K562 (cell line): ENCODE data around the gene ASIP. TPM values are rescaled to one million over a fixed set of nuclear protein-coding genes. Genes with fewer than 3 reads are reported as not detected.

Experiments
- BMI1 ChIP-seq: fragments of 150-350 bp; IDR thresholded peaks from 2 replicates; pipeline ENCODE4 v1.6.1; 2014; ENCODE audit warnings: low read length
- ELF2 ChIP-seq: fragments of 250-450 bp; sonication (Bioruptor Pico); IDR thresholded peaks from 2 replicates; pipeline ENCODE4 v1.5.0; 2021; ENCODE audit warnings: mild to moderate bottlenecking
- EP300 ChIP-seq: IDR thresholded peaks from 2 replicates; pipeline ENCODE4 v1.6.1; 2012; ENCODE audit warnings: low read length, improper control_type of control experiment
- HMG20A ChIP-seq: fragments of 450-650 bp; formaldehyde crosslinking; conservative IDR thresholded peaks from 2 replicates; pipeline ENCODE4 v1.4.0; 2020; ENCODE audit warnings: mild to moderate bottlenecking, mixed read lengths
- PYGO2 ChIP-seq: fragments of 450-650 bp; IDR thresholded peaks from 2 replicates; pipeline ENCODE4 v1.6.1; 2016; ENCODE audit warnings: mild to moderate bottlenecking, missing genetic modification characterization, moderate library complexity, missing compliant biosample characterization
- RBM14 ChIP-seq: fragments of 200-400 bp; formaldehyde crosslinking; IDR thresholded peaks from 2 replicates; pipeline ENCODE4 v1.6.1; 2018; ENCODE audit warnings: low read depth, mild to moderate bottlenecking, low read length, moderate library complexity, borderline replicate concordance; ENCODE audit not compliant: insufficient read depth
- RBM34 ChIP-seq: fragments of 200-400 bp; formaldehyde crosslinking; IDR thresholded peaks from 2 replicates; pipeline ENCODE4 v1.6.1; 2018; ENCODE audit warnings: low read length, borderline replicate concordance; ENCODE audit not compliant: insufficient read depth
- RHOXF2B ChIP-seq: fragments of 250-450 bp; sonication (Bioruptor Pico); conservative IDR thresholded peaks from 2 replicates; pipeline ENCODE4 v1.5.1; 2021
- SRSF9 ChIP-seq: fragments of 200-400 bp; formaldehyde crosslinking; IDR thresholded peaks from 2 replicates; pipeline ENCODE4 v1.6.1; 2017; ENCODE audit warnings: low read depth, low read length, borderline replicate concordance
- TOE1 ChIP-seq, 2 experiments: fragments of 450-650 bp in 1 of 2; sonication (generic) in 1 of 2; formaldehyde crosslinking in 1 of 2; IDR thresholded peaks; 2 replicates each; pipeline versions ENCODE4 v1.7.1 to v1.8.0; 2016 to 2022; ENCODE audit warnings: borderline replicate concordance in 2 of 2, mild to moderate bottlenecking in 2 of 2, antibody characterized with exemption in 1 of 2, inconsistent platforms in 1 of 2, low read depth in 1 of 2, missing genetic modification reagents in 1 of 2, moderate library complexity in 1 of 2
- ZC3H11A ChIP-seq: IDR thresholded peaks from 2 replicates; pipeline ENCODE4 v1.6.1; 2012; ENCODE audit warnings: low read depth, low read length, improper control_type of control experiment
- ZEB2 ChIP-seq: fragments of 450-650 bp; IDR thresholded peaks from 2 replicates; pipeline ENCODE4 v1.6.1; 2016
- ZNF121 ChIP-seq: sonication (generic); formaldehyde crosslinking; conservative IDR thresholded peaks from 2 replicates; pipeline ENCODE4 v1.8.0; 2022; ENCODE audit warnings: missing genetic modification reagents
- polyA plus RNA-seq, 8 experiments: library from polyadenylated mRNA; depleted of rRNA in 4 of 8; stranded (reverse) in 5 of 8; unstranded in 3 of 8; fragments of >200 nt; fragmentation: Nextera tagmentation in 2 of 8; fragmentation: Illumina TruSeq in 1 of 8; extraction: Ambion mirVana in 2 of 8; extraction: Trizol in 1 of 8; gene quantifications; 2 replicates each; pipeline versions ENCODE4 v1.2.1 to v1.2.3, GENCODE V29; 2011 to 2014; ENCODE audit warnings: inconsistent platforms in 1 of 8, missing spikeins in 1 of 8
- total RNA-seq, 7 experiments: library from RNA; depleted of rRNA in 6 of 7; stranded (reverse); fragments of >200 nt in 6 of 7; fragmentation: Illumina TruSeq in 2 of 7; extraction: Trizol in 2 of 7; gene quantifications; 2 replicates each; pipeline versions ENCODE4 v1.2.1 to v1.2.3, GENCODE V29; 2011 to 2021; ENCODE audit warnings: low replicate concordance in 1 of 7
- TF ChIP-seq, protein P1 (sequence below): fragments of 250-450 bp; sonication (Bioruptor Pico); IDR thresholded peaks from 2 replicates; pipeline ENCODE4 v1.4.0; 2020
- TF ChIP-seq, protein P2 (sequence below), 2 experiments: fragments of 450-650 bp in 1 of 2; IDR thresholded peaks; 2 replicates each; pipeline ENCODE4 v1.6.1; 2011 to 2017; ENCODE audit warnings: low read depth in 2 of 2, antibody characterized with exemption in 1 of 2, borderline replicate concordance in 1 of 2, low read length in 1 of 2, mild to moderate bottlenecking in 1 of 2, mixed read lengths in 1 of 2; ENCODE audit not compliant: control insufficient read depth in 1 of 2
- TF ChIP-seq, protein P3 (sequence below), 2 experiments: fragments of 450-650 bp in 1 of 2; sonication (generic) in 1 of 2; formaldehyde crosslinking; conservative IDR thresholded peaks; 2 replicates each; pipeline versions ENCODE4 v1.4.0 to v1.8.1; 2020 to 2022; ENCODE audit warnings: mild to moderate bottlenecking in 1 of 2, missing genetic modification reagents in 1 of 2

ASIP gene
- total and polyA plus RNA-seq, 9 of the 15 experiments (the other 6 are each of a cell fraction or from before 2014, with no cell fraction given), result not detected

DNA sequence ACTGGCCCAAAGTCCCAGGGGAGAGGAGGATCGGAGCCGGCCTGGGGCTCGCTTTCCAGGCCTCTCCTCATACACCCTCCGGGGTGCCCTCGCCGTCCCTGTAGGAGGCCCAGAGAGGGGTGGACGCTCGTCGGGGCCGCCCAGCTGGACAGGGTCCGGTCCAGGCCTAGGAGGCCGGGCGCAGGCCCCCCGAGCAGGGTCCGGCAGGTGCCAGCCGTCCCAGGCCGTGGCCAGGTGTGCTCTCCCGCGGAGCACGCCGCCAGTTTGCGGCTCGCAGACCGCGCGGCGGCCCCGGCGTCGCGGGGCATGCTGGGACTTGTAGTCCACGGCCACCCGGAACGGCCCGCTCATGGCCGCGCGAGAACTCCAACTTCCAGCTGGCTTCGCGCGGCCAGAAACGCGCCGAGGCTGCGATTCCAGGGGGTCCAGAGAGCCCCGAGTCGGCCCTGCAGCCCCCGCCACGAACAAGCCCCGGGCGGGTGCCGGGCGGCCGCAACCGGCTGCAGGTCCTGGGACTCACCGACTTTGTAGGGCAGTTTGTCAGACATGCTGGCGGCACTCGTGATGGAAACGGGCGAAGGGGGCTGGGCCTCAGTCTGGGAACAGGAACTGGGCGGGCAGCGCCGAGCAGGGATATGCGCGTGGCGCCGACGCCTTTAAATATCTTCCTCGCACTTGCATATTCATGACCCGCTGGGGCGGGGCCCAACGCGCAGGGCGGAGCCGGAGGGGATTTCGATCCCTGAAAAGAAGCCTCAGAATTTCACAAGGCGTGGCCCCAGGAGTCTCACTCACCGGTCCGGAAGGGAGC, 61.7 kb downstream of the ASIP start, which contains the start of gene AHCY (continued):
- no peak for TF ChIP-seq EP300
- TF ChIP-seq, protein P1, sequence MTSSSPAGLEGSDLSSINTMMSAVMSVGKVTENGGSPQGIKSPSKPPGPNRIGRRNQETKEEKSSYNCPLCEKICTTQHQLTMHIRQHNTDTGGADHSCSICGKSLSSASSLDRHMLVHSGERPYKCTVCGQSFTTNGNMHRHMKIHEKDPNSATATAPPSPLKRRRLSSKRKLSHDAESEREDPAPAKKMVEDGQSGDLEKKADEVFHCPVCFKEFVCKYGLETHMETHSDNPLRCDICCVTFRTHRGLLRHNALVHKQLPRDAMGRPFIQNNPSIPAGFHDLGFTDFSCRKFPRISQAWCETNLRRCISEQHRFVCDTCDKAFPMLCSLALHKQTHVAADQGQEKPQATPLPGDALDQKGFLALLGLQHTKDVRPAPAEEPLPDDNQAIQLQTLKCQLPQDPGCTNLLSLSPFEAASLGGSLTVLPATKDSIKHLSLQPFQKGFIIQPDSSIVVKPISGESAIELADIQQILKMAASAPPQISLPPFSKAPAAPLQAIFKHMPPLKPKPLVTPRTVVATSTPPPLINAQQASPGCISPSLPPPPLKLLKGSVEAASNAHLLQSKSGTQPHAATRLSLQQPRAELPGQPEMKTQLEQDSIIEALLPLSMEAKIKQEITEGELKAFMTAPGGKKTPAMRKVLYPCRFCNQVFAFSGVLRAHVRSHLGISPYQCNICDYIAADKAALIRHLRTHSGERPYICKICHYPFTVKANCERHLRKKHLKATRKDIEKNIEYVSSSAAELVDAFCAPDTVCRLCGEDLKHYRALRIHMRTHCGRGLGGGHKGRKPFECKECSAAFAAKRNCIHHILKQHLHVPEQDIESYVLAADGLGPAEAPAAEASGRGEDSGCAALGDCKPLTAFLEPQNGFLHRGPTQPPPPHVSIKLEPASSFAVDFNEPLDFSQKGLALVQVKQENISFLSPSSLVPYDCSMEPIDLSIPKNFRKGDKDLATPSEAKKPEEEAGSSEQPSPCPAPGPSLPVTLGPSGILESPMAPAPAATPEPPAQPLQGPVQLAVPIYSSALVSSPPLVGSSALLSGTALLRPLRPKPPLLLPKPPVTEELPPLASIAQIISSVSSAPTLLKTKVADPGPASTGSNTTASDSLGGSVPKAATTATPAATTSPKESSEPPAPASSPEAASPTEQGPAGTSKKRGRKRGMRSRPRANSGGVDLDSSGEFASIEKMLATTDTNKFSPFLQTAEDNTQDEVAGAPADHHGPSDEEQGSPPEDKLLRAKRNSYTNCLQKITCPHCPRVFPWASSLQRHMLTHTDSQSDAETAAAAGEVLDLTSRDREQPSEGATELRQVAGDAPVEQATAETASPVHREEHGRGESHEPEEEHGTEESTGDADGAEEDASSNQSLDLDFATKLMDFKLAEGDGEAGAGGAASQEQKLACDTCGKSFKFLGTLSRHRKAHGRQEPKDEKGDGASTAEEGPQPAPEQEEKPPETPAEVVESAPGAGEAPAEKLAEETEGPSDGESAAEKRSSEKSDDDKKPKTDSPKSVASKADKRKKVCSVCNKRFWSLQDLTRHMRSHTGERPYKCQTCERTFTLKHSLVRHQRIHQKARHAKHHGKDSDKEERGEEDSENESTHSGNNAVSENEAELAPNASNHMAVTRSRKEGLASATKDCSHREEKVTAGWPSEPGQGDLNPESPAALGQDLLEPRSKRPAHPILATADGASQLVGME (CRISPR knock-in tag), result no peak
- TF ChIP-seq, protein P2, sequence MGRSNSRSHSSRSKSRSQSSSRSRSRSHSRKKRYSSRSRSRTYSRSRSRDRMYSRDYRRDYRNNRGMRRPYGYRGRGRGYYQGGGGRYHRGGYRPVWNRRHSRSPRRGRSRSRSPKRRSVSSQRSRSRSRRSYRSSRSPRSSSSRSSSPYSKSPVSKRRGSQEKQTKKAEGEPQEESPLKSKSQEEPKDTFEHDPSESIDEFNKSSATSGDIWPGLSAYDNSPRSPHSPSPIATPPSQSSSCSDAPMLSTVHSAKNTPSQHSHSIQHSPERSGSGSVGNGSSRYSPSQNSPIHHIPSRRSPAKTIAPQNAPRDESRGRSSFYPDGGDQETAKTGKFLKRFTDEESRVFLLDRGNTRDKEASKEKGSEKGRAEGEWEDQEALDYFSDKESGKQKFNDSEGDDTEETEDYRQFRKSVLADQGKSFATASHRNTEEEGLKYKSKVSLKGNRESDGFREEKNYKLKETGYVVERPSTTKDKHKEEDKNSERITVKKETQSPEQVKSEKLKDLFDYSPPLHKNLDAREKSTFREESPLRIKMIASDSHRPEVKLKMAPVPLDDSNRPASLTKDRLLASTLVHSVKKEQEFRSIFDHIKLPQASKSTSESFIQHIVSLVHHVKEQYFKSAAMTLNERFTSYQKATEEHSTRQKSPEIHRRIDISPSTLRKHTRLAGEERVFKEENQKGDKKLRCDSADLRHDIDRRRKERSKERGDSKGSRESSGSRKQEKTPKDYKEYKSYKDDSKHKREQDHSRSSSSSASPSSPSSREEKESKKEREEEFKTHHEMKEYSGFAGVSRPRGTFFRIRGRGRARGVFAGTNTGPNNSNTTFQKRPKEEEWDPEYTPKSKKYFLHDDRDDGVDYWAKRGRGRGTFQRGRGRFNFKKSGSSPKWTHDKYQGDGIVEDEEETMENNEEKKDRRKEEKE (IDR thresholded peaks at IDR 0.05; ENCODE audit: borderline replicate concordance in 1 of 2, control insufficient read depth in 1 of 2, low read depth in 2 of 2, low read length in 1 of 2), result no peak; a peak in 1 of 4 replicates
- 0 out of 2 replicates have a peak, but pooled peaks have one; percentile 23 for TF ChIP-seq ZEB2
- no peak for TF ChIP-seq ZNF121 (CRISPR knock-in tag)
- no peak for TF ChIP-seq SRSF9
- TF ChIP-seq, protein P3, sequence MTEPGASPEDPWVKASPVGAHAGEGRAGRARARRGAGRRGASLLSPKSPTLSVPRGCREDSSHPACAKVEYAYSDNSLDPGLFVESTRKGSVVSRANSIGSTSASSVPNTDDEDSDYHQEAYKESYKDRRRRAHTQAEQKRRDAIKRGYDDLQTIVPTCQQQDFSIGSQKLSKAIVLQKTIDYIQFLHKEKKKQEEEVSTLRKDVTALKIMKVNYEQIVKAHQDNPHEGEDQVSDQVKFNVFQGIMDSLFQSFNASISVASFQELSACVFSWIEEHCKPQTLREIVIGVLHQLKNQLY (CRISPR knock-in tag; conservative IDR thresholded peaks at IDR 0.05), result no peak
- TF ChIP-seq RHOXF2B, result no peak
- no peak for TF ChIP-seq RBM34
- TF ChIP-seq HMG20A (CRISPR knock-in tag), result no peak
- TF ChIP-seq BMI1, result no peak
- TF ChIP-seq RBM14, result no peak
- peak; percentile 35; the same call in 1 of the 2 replicates for TF ChIP-seq ELF2
- TF ChIP-seq ZC3H11A, result no peak
- no peak for TF ChIP-seq PYGO2 (tag)
- no peak for TF ChIP-seq TOE1 (IDR thresholded peaks at IDR 0.05; ENCODE audit: borderline replicate concordance)
- no peak for TF ChIP-seq TOE1 (CRISPR knock-in tag; IDR thresholded peaks at IDR 0.05; ENCODE audit: borderline replicate concordance, low read depth)
